Neural cell (in vitro differentiated cells): ENCODE data around the gene PLCB1. TPM values are rescaled to one million over a fixed set of nuclear protein-coding genes. Genes with fewer than 3 reads are reported as not detected.

Source experiments
- H2AFZ ChIP-seq: fragments of 200-600, 300-800 bp; sonication (generic), shearing (Covaris generic); 2 replicates; pipeline ENCODE4 v1.6.0; 2014; ENCODE audit warnings: low read depth, mild to moderate bottlenecking, antibody characterized with exemption, low read length, moderate library complexity
- H3F3A ChIP-seq: fragments of 200-600 bp; shearing (Covaris generic); 2 replicates; pipeline ENCODE4 v1.6.1; 2016; ENCODE audit warnings: mild to moderate bottlenecking, moderate library complexity, mixed read lengths, antibody characterized with exemption, low read length; ENCODE audit not compliant: insufficient read depth, poor library complexity, severe bottlenecking
- H3K27ac ChIP-seq: fragments of 200-600, 300-800 bp; sonication (generic), shearing (Covaris generic); 2 replicates; pipeline ENCODE4 v1.5.1; 2014; ENCODE audit warnings: mild to moderate bottlenecking, low read length, moderate library complexity
- H3K27me3 ChIP-seq: fragments of 300-800, 200-600 bp; sonication (generic), shearing (Covaris generic); 2 replicates; pipeline ENCODE4 v1.6.0; 2014; ENCODE audit warnings: mild to moderate bottlenecking, low read depth, low read length, moderate library complexity; ENCODE audit not compliant: insufficient read depth
- H3K36me3 ChIP-seq: fragments of 300-800, 200-600 bp; sonication (generic), shearing (Covaris generic); 2 replicates; pipeline ENCODE4 v1.5.1; 2014; ENCODE audit warnings: mild to moderate bottlenecking, antibody characterized with exemption, low read length, moderate library complexity; ENCODE audit not compliant: insufficient read depth
- H3K4me2 ChIP-seq: fragments of 300-800, 200-600 bp; sonication (generic), shearing (Covaris generic); 2 replicates; pipeline ENCODE4 v1.6.0; 2014; ENCODE audit warnings: mild to moderate bottlenecking, low read length
- H3K4me3 ChIP-seq: fragments of 300-800, 200-600 bp; sonication (generic), shearing (Covaris generic); 2 replicates; pipeline ENCODE4 v1.5.1; 2014; ENCODE audit warnings: mild to moderate bottlenecking, low read length, moderate library complexity
- H3K79me2 ChIP-seq: fragments of 200-600 bp; shearing (Covaris generic); replicated peaks from 2 replicates; pipeline ENCODE4 v1.6.0; 2014; ENCODE audit warnings: mild to moderate bottlenecking, low read length, moderate library complexity; ENCODE audit not compliant: insufficient read depth
- H3K9ac ChIP-seq: fragments of 300-800, 200-600 bp; sonication (generic), shearing (Covaris generic); 2 replicates; pipeline ENCODE4 v1.6.1; 2016; ENCODE audit warnings: mild to moderate bottlenecking, low read length, mixed read lengths
- H3K9me2 ChIP-seq: fragments of 200-600 bp; shearing (Covaris generic); 2 replicates; pipeline ENCODE4 v1.6.1; 2016; ENCODE audit warnings: mild to moderate bottlenecking, low read length, mixed read lengths; ENCODE audit not compliant: insufficient read depth
- H3K9me3 ChIP-seq: fragments of 200-600, 300-800 bp; sonication (generic), shearing (Covaris generic); 2 replicates; pipeline ENCODE4 v1.6.1; 2016; ENCODE audit warnings: mild to moderate bottlenecking, mixed run types, low read length, moderate library complexity, mixed read lengths
- H4K20me1 ChIP-seq: fragments of 200-600 bp; shearing (Covaris generic); 2 replicates; pipeline ENCODE4 v1.6.1; 2016; ENCODE audit warnings: mild to moderate bottlenecking, mixed run types; ENCODE audit not compliant: insufficient read depth
- EP300 ChIP-seq: fragments of 450-650 bp; conservative IDR thresholded peaks from 2 replicates; pipeline ENCODE4 v1.6.1; 2014; ENCODE audit warnings: antibody characterized with exemption, mild to moderate bottlenecking, moderate library complexity; ENCODE audit not compliant: poor library complexity, severe bottlenecking
- EZH2 ChIP-seq: fragments of 200-600, 300-800 bp; shearing (Covaris generic), sonication (generic); IDR thresholded peaks from 2 replicates; pipeline ENCODE4 v1.6.1; 2014; ENCODE audit warnings: antibody characterized with exemption, low read length, borderline replicate concordance, mild to moderate bottlenecking; ENCODE audit not compliant: insufficient read depth, poor library complexity, severe bottlenecking
- MXI1 ChIP-seq: fragments of 450-650 bp; conservative IDR thresholded peaks from 2 replicates; pipeline ENCODE4 v1.6.1; 2014; ENCODE audit warnings: antibody characterized with exemption, mild to moderate bottlenecking; ENCODE audit not compliant: poor library complexity, severe bottlenecking
- POLR2AphosphoS5 ChIP-seq: IDR thresholded peaks from 2 replicates; pipeline ENCODE4 v1.6.1; 2012
- RAD21 ChIP-seq: fragments of 450-650 bp; conservative IDR thresholded peaks from 2 replicates; pipeline ENCODE4 v1.6.1; 2014; ENCODE audit warnings: antibody characterized with exemption, mild to moderate bottlenecking, moderate library complexity
- SMC3 ChIP-seq: fragments of 450-650 bp; conservative IDR thresholded peaks from 2 replicates; pipeline ENCODE4 v1.6.1; 2014; ENCODE audit warnings: antibody characterized with exemption, mild to moderate bottlenecking, moderate library complexity; ENCODE audit not compliant: poor library complexity
- TAF1 ChIP-seq: IDR thresholded peaks from 2 replicates; pipeline ENCODE4 v1.6.1; 2012; ENCODE audit warnings: low read depth
- polyA plus RNA-seq: library from polyadenylated mRNA; depleted of rRNA; stranded (reverse); fragments of >200 nt; gene quantifications from 2 replicates; pipeline ENCODE4 v1.2.3, GENCODE V29; 2014
- TF ChIP-seq, protein P1 (sequence below): IDR thresholded peaks from 2 replicates; pipeline ENCODE4 v1.6.1; 2012; ENCODE audit warnings: borderline replicate concordance
- TF ChIP-seq, protein P2 (sequence below): fragments of 450-650 bp; IDR thresholded peaks from 2 replicates; pipeline ENCODE4 v1.5.1; 2014; ENCODE audit warnings: antibody characterized with exemption, mild to moderate bottlenecking, moderate library complexity; ENCODE audit not compliant: poor library complexity, severe bottlenecking

Gene PLCB1
- polyA plus RNA-seq, 1 donor from 2014 or later, result 11.4 TPM

DNA sequence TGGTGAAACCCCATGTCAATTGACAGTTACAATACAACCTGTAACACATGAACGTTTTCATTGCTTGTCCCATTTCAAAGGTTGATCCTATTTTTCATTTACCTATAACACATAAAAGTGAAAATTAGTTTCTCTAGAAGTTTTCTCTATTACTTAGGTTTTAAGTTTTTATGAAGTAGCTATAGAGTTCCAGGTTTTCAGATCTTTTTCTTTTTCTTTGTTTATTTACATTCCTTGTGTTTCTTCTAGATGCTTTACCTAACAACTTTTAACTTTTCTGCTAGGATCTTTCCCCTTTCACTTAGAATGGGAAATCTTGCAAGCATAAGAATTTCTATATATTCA, 232.6 kb downstream of the PLCB1 start:
- no peaks in the 10 kb centered on the region for H3K79me2 ChIP-seq
- H3K4me3 ChIP-seq, result no peak overlapping the region
- no peaks in the 10 kb centered on the region for H3F3A ChIP-seq
- TF ChIP-seq, protein P1, sequence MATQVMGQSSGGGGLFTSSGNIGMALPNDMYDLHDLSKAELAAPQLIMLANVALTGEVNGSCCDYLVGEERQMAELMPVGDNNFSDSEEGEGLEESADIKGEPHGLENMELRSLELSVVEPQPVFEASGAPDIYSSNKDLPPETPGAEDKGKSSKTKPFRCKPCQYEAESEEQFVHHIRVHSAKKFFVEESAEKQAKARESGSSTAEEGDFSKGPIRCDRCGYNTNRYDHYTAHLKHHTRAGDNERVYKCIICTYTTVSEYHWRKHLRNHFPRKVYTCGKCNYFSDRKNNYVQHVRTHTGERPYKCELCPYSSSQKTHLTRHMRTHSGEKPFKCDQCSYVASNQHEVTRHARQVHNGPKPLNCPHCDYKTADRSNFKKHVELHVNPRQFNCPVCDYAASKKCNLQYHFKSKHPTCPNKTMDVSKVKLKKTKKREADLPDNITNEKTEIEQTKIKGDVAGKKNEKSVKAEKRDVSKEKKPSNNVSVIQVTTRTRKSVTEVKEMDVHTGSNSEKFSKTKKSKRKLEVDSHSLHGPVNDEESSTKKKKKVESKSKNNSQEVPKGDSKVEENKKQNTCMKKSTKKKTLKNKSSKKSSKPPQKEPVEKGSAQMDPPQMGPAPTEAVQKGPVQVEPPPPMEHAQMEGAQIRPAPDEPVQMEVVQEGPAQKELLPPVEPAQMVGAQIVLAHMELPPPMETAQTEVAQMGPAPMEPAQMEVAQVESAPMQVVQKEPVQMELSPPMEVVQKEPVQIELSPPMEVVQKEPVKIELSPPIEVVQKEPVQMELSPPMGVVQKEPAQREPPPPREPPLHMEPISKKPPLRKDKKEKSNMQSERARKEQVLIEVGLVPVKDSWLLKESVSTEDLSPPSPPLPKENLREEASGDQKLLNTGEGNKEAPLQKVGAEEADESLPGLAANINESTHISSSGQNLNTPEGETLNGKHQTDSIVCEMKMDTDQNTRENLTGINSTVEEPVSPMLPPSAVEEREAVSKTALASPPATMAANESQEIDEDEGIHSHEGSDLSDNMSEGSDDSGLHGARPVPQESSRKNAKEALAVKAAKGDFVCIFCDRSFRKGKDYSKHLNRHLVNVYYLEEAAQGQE, result no peak
- no peak for TF ChIP-seq TAF1
- TF ChIP-seq POLR2AphosphoS5, result no peak
- TF ChIP-seq EZH2, result no peak
- no peak for TF ChIP-seq MXI1
- no peak for TF ChIP-seq EP300
- TF ChIP-seq, protein P2, sequence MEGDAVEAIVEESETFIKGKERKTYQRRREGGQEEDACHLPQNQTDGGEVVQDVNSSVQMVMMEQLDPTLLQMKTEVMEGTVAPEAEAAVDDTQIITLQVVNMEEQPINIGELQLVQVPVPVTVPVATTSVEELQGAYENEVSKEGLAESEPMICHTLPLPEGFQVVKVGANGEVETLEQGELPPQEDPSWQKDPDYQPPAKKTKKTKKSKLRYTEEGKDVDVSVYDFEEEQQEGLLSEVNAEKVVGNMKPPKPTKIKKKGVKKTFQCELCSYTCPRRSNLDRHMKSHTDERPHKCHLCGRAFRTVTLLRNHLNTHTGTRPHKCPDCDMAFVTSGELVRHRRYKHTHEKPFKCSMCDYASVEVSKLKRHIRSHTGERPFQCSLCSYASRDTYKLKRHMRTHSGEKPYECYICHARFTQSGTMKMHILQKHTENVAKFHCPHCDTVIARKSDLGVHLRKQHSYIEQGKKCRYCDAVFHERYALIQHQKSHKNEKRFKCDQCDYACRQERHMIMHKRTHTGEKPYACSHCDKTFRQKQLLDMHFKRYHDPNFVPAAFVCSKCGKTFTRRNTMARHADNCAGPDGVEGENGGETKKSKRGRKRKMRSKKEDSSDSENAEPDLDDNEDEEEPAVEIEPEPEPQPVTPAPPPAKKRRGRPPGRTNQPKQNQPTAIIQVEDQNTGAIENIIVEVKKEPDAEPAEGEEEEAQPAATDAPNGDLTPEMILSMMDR, result no peak
- no peak for TF ChIP-seq RAD21
- TF ChIP-seq SMC3, result no peak
- H4K20me1 ChIP-seq, result no peaks in the 10 kb centered on the region
- H3K9ac ChIP-seq, result no peak overlapping the region
- no peaks in the 10 kb centered on the region for H3K36me3 ChIP-seq
- no peak overlapping the region for H3K4me2 ChIP-seq
- no peak overlapping the region for H2AFZ ChIP-seq
- no peaks in the 10 kb centered on the region for H3K9me2 ChIP-seq
- no peak overlapping the region for H3K27ac ChIP-seq
- no peaks in the 10 kb centered on the region for H3K27me3 ChIP-seq
- H3K9me3 ChIP-seq, result no peaks in the 10 kb centered on the region

DNA sequence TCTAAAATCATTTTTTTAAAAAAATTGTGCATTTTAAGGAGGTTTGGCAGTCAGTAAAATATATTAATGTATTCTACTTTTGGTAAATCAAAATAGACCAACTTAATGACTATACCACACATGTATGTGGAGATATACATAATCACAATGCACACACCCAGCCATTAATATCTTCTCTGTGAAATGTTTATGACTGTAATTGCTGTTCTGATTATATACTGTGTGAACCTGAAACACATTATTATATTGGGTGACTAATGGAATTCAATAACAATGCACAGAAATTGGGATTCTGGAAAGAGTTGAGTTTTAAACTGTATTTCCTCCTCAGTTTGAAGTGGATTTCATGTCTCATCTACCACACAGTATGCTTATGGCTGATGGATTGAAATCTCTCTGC, 233.6 kb downstream of the PLCB1 start:
- Histone ChIP-seq H4K20me1 (no peaks in the 10 kb centered on the region), H3K9ac (no peak overlapping the region), H3K4me2 (no peak overlapping the region), H3K36me3 (no peaks in the 10 kb centered on the region), H3K27ac (no peak overlapping the region), H3F3A (no peaks in the 10 kb centered on the region), H2AFZ (no peak overlapping the region), H3K79me2 (no peaks in the 10 kb centered on the region), H3K9me2 (no peaks in the 10 kb centered on the region), H3K27me3 (no peaks in the 10 kb centered on the region), H3K4me3 (no peak overlapping the region), H3K9me3 (no peaks in the 10 kb centered on the region)
- TF ChIP-seq RAD21 (no peak), EZH2 (no peak), POLR2AphosphoS5 (no peak), EP300 (no peak), SMC3 (no peak), MXI1 (no peak), TAF1 (no peak)
- TF ChIP-seq, protein P2, result no peak
- TF ChIP-seq, protein P1, result no peak
